HG02885 (cell line): ENCODE results near the gene COL4A6.
"Not testable (repeated sequence)": the region's sequence is repeated elsewhere in the genome, so short reads cannot be mapped to it uniquely, and the experiment has no call there.

ENCODE experiments used
- ATAC-seq: cut with Tn5 transposase; IDR thresholded peaks from one replicate; pipeline ENCODE4 v1.9.1; 2021; ENCODE audit warnings: mild to moderate bottlenecking; ENCODE audit not compliant: unreplicated experiment, poor library complexity

COL4A6 gene

GRCh38 chrX:108412783-108413182, 25.4 kb downstream of the COL4A6 start:
- ATAC-seq, result no peak

- no peak for ATAC-seq
Observed at GRCh38 chrX:108399418-108400165, 38.6 kb downstream of the COL4A6 start.

GRCh38 chrX:108397627-108398391, 40.4 kb downstream of the COL4A6 start:
- no peak for ATAC-seq

GRCh38 chrX:108396986-108397385, 41.2 kb downstream of the COL4A6 start:
- no peak for ATAC-seq

- ATAC-seq, result no peak
Observed at GRCh38 chrX:108396188-108396891, 41.9 kb downstream of the COL4A6 start.

GRCh38 chrX:108390976-108391717, 47.1 kb downstream of the COL4A6 start:
- ATAC-seq, result not testable (repeated sequence)

- ATAC-seq, result no peak
Observed at GRCh38 chrX:108384783-108385182, 53.4 kb downstream of the COL4A6 start.

GRCh38 chrX:108380222-108380621, 58.0 kb downstream of the COL4A6 start:
- ATAC-seq, result no peak

- ATAC-seq, result not testable (repeated sequence)
Observed at GRCh38 chrX:108376821-108377220, 61.4 kb downstream of the COL4A6 start.

- ATAC-seq, result not testable (repeated sequence)
Observed at GRCh38 chrX:108375591-108375990, 62.6 kb downstream of the COL4A6 start.

GRCh38 chrX:108366644-108367406, 71.4 kb downstream of the COL4A6 start:
- ATAC-seq, result no peak

GRCh38 chrX:108362026-108362425, 76.2 kb downstream of the COL4A6 start:
- ATAC-seq, result no peak

GRCh38 chrX:108361316-108361715, 76.9 kb downstream of the COL4A6 start:
- no peak for ATAC-seq

- ATAC-seq, result no peak
Observed at GRCh38 chrX:108359806-108360602, 78.2 kb downstream of the COL4A6 start.

GRCh38 chrX:108353452-108353851, 84.8 kb downstream of the COL4A6 start:
- ATAC-seq, result no peak

- ATAC-seq, result no peak
Observed at GRCh38 chrX:108349210-108349609, 89.0 kb downstream of the COL4A6 start.

GRCh38 chrX:108348525-108348924, 89.7 kb downstream of the COL4A6 start:
- ATAC-seq, result no peak

GRCh38 chrX:108347800-108348199, 90.4 kb downstream of the COL4A6 start:
- no peak for ATAC-seq

- ATAC-seq, result no peak
Observed at GRCh38 chrX:108344216-108344615, 94.0 kb downstream of the COL4A6 start.
